ENCODE measurements around the gene GNG4.

Gene GNG4

GRCh38 chr1:235586992-235587391 is 62.6 kb downstream of the GNG4 start:
- no peak for TF ChIP-seq CTCF (IDR thresholded peaks at IDR 0.05; ENCODE audit: low read depth, low read length)

GRCh38 chr1:235586413-235586812 is 63.2 kb downstream of the GNG4 start:
- no peak overlapping the region for H3K4me3 ChIP-seq (replicated peaks in 1 of 2; ENCODE audit: low read depth in 2 of 2, low read length in 2 of 2)
- no peak for DNase-seq (ENCODE audit: low read depth in 2 of 2)
- TF ChIP-seq CTCF (IDR thresholded peaks at IDR 0.05; ENCODE audit: low read depth, low read length): no peak

More at GRCh38 chr1:235586992-235587391, 62.6 kb downstream of the GNG4 start:
- no peak overlapping the region for H3K4me3 ChIP-seq (replicated peaks in 1 of 2; ENCODE audit: low read depth in 2 of 2, low read length in 2 of 2)
- DNase-seq (ENCODE audit: low read depth in 2 of 2): no peak

GRCh38 chr1:235584973-235585372 is 64.6 kb downstream of the GNG4 start:
- no peak for TF ChIP-seq CTCF (IDR thresholded peaks at IDR 0.05; ENCODE audit: low read depth, low read length)
- no peak for DNase-seq (ENCODE audit: low read depth in 2 of 2)

GRCh38 chr1:235583511-235584001 is 66.0 kb downstream of the GNG4 start:
- no peak for TF ChIP-seq CTCF (IDR thresholded peaks at IDR 0.05; ENCODE audit: low read depth, low read length)
- H3K4me3 ChIP-seq (replicated peaks in 1 of 2; ENCODE audit: low read depth in 2 of 2, low read length in 2 of 2): no peak overlapping the region
- DNase-seq (ENCODE audit: low read depth in 2 of 2): peak in 1 of 2 donors; percentile 4

More at GRCh38 chr1:235584973-235585372, 64.6 kb downstream of the GNG4 start:
- no peak overlapping the region for H3K4me3 ChIP-seq (replicated peaks in 1 of 2; ENCODE audit: low read depth in 2 of 2, low read length in 2 of 2)

GRCh38 chr1:235582130-235582529 is 67.5 kb downstream of the GNG4 start:
- TF ChIP-seq CTCF (IDR thresholded peaks at IDR 0.05; ENCODE audit: low read depth, low read length): no peak
- no peak overlapping the region for H3K4me3 ChIP-seq (replicated peaks in 1 of 2; ENCODE audit: low read depth in 2 of 2, low read length in 2 of 2)
- no peak for DNase-seq (ENCODE audit: low read depth in 2 of 2)

GRCh38 chr1:235579891-235580290 is 69.7 kb downstream of the GNG4 start:
- no peak for DNase-seq (ENCODE audit: low read depth in 2 of 2)
- no peak overlapping the region for H3K4me3 ChIP-seq (replicated peaks in 1 of 2; ENCODE audit: low read depth in 2 of 2, low read length in 2 of 2)
- no peak for TF ChIP-seq CTCF (IDR thresholded peaks at IDR 0.05; ENCODE audit: low read depth, low read length)

GRCh38 chr1:235575597-235575996 is 74.0 kb downstream of the GNG4 start:
- TF ChIP-seq CTCF (IDR thresholded peaks at IDR 0.05; ENCODE audit: low read depth, low read length): no peak
- no peak overlapping the region for H3K4me3 ChIP-seq (replicated peaks in 1 of 2; ENCODE audit: low read depth in 2 of 2, low read length in 2 of 2)
- no peak for DNase-seq (ENCODE audit: low read depth in 2 of 2)
